Islet of Langerhans (tissue), 1 donor: Measurements from ENCODE around the gene CARD18.

Experiments used
- FAIRE-seq: peaks from one replicate; lab custom pipeline; 2011; peaks lifted over from hg19 to GRCh38; lab: Jason Lieb, UNC

Gene CARD18

GRCh38 chr11:105139669-105140068, at the start of gene CARD18:
Gene CARD18, minus strand, starts transcription at chr11:105139769. Its CDS starts 43 bp downstream, at chr11:105139726.
- no peak for FAIRE-seq

- no peak for FAIRE-seq
Observed at GRCh38 chr11:105183987-105184386, 44.4 kb upstream of the CARD18 start.

- no peak for FAIRE-seq
Observed at GRCh38 chr11:105183426-105183825, 43.9 kb upstream of the CARD18 start.

- FAIRE-seq = no peak
Observed at GRCh38 chr11:105181521-105181920, 42.0 kb upstream of the CARD18 start.

GRCh38 chr11:105181100-105181499, 41.5 kb upstream of the CARD18 start:
- FAIRE-seq = peak; percentile 83

- no peak for FAIRE-seq
Observed at GRCh38 chr11:105179542-105180278, 40.1 kb upstream of the CARD18 start.

- no peak for FAIRE-seq
Observed at GRCh38 chr11:105177658-105178057, 38.1 kb upstream of the CARD18 start.

- no peak for FAIRE-seq
Observed at GRCh38 chr11:105168457-105168856, 28.9 kb upstream of the CARD18 start.

- peak; percentile 53 for FAIRE-seq
Observed at GRCh38 chr11:105167244-105167643, 27.7 kb upstream of the CARD18 start.

GRCh38 chr11:105164208-105164607, 24.6 kb upstream of the CARD18 start:
- FAIRE-seq = no peak

- FAIRE-seq = no peak
Observed at GRCh38 chr11:105162506-105162905, 22.9 kb upstream of the CARD18 start.

GRCh38 chr11:105158436-105158835, 18.9 kb upstream of the CARD18 start:
- FAIRE-seq = no peak

- FAIRE-seq = no peak
Observed at GRCh38 chr11:105156720-105157119, 17.2 kb upstream of the CARD18 start.

GRCh38 chr11:105156231-105156630, 16.7 kb upstream of the CARD18 start:
- no peak for FAIRE-seq

GRCh38 chr11:105155679-105156078, 16.1 kb upstream of the CARD18 start:
- no peak for FAIRE-seq

GRCh38 chr11:105153392-105153791, 13.8 kb upstream of the CARD18 start:
- FAIRE-seq = no peak

GRCh38 chr11:105152560-105152959, 13.0 kb upstream of the CARD18 start:
- no peak for FAIRE-seq

- no peak for FAIRE-seq
Observed at GRCh38 chr11:105152021-105152512, 12.5 kb upstream of the CARD18 start.

- no peak for FAIRE-seq
Observed at GRCh38 chr11:105149477-105149876, 9.9 kb upstream of the CARD18 start.

- FAIRE-seq = no peak
Observed at GRCh38 chr11:105148241-105148640, 8.7 kb upstream of the CARD18 start.

GRCh38 chr11:105144887-105145286, 5.3 kb upstream of the CARD18 start:
- no peak for FAIRE-seq

GRCh38 chr11:105142167-105142566, 2.6 kb upstream of the CARD18 start:
- no peak for FAIRE-seq

- no peak for FAIRE-seq
Observed at GRCh38 chr11:105137286-105137685, 2.3 kb downstream of the CARD18 start.

- no peak for FAIRE-seq
Observed at GRCh38 chr11:105135883-105136282, 3.7 kb downstream of the CARD18 start.
